HG03378 (cell line): ENCODE data around the gene CDKN2B-AS1.
A peak's percentile ranks its signal among the peaks of the same experiment; 100 is the strongest.

ENCODE experiments used
- ATAC-seq: cut with Tn5 transposase; IDR thresholded peaks from one replicate; pipeline ENCODE4 v1.9.1; 2021; ENCODE audit warnings: mild to moderate bottlenecking, moderate library complexity; ENCODE audit not compliant: unreplicated experiment

Gene CDKN2B-AS1

GRCh38 chr9:22078081-22078480, 83.5 kb downstream of the CDKN2B-AS1 start:
- ATAC-seq: no peak

GRCh38 chr9:22079873-22080341, 85.3 kb downstream of the CDKN2B-AS1 start:
- peak; percentile 86 for ATAC-seq

- no peak for ATAC-seq
Observed at GRCh38 chr9:22084336-22085035, 89.9 kb downstream of the CDKN2B-AS1 start.

GRCh38 chr9:22088053-22088716, 93.6 kb downstream of the CDKN2B-AS1 start:
- ATAC-seq: no peak

- no peak for ATAC-seq
Observed at GRCh38 chr9:22088717-22089061, 94.1 kb downstream of the CDKN2B-AS1 start.

GRCh38 chr9:22097707-22098106, 103.1 kb downstream of the CDKN2B-AS1 start:
- no peak for ATAC-seq

- ATAC-seq: no peak
Observed at GRCh38 chr9:22098643-22099332, 104.2 kb downstream of the CDKN2B-AS1 start.

GRCh38 chr9:22100626-22101025, 106.0 kb downstream of the CDKN2B-AS1 start:
- no peak for ATAC-seq

- ATAC-seq: no peak
Observed at GRCh38 chr9:22102146-22103053, 107.8 kb downstream of the CDKN2B-AS1 start.

GRCh38 chr9:22103685-22104575, 109.3 kb downstream of the CDKN2B-AS1 start:
- ATAC-seq: no peak

GRCh38 chr9:22105005-22105722, 110.6 kb downstream of the CDKN2B-AS1 start:
- peak; percentile 99 for ATAC-seq

GRCh38 chr9:22107202-22108045, 112.8 kb downstream of the CDKN2B-AS1 start:
- ATAC-seq: no peak

GRCh38 chr9:22108581-22109370, 114.2 kb downstream of the CDKN2B-AS1 start:
- ATAC-seq: no peak

- no peak for ATAC-seq
Observed at GRCh38 chr9:22111176-22111953, 116.8 kb downstream of the CDKN2B-AS1 start.

- ATAC-seq: no peak
Observed at GRCh38 chr9:22111954-22112247, 117.3 kb downstream of the CDKN2B-AS1 start.

GRCh38 chr9:22112870-22113821, 118.6 kb downstream of the CDKN2B-AS1 start:
- no peak for ATAC-seq
